ENCODE measurements around the gene ATP9B. TPM values are rescaled to one million over a fixed set of nuclear protein-coding genes. Genes with fewer than 3 reads are reported as not detected.

Gene ATP9B
- total RNA-seq, 1 donor from 2014 or later: 43.9 TPM

GRCh38 chr18:79344208-79344581 is 275.0 kb downstream of the ATP9B start:
- Histone ChIP-seq H3K4me1 (no peaks in the 10 kb centered on the region), H3K27ac (no peak overlapping the region), H3K36me3 (peaks cover 47% of the 10 kb centered on the region), H3K9me3 (no peaks in the 10 kb centered on the region), H3K27me3 (no peaks in the 10 kb centered on the region), H3K4me3 (no peak overlapping the region)
- peak; percentile 11 for ATAC-seq
- TF ChIP-seq CTCF (IDR thresholded peaks at IDR 0.05): no peak
- no peak for DNase-seq
- intact Hi-C loops (cut with DNase I): no loop called here

GRCh38 chr18:79345366-79345765 is 276.2 kb downstream of the ATP9B start:
- ATAC-seq (no peak), DNase-seq (no peak)
- TF ChIP-seq CTCF (IDR thresholded peaks at IDR 0.05): no peak
- Histone ChIP-seq H3K4me1 (no peaks in the 10 kb centered on the region), H3K9me3 (no peaks in the 10 kb centered on the region), H3K27me3 (no peaks in the 10 kb centered on the region), H3K4me3 (no peak overlapping the region), H3K36me3 (peaks cover 53% of the 10 kb centered on the region), H3K27ac (no peak overlapping the region)
- intact Hi-C loops (cut with DNase I): no loop called here

GRCh38 chr18:79345981-79346380 is 276.8 kb downstream of the ATP9B start:
- intact Hi-C loops (cut with DNase I): no loop called here
- Histone ChIP-seq H3K27ac (no peak overlapping the region), H3K4me3 (no peak overlapping the region), H3K27me3 (no peaks in the 10 kb centered on the region), H3K4me1 (no peaks in the 10 kb centered on the region), H3K36me3 (peaks cover 56% of the 10 kb centered on the region), H3K9me3 (no peaks in the 10 kb centered on the region)
- ATAC-seq (peak; percentile 9), DNase-seq (no peak)
- no peak for TF ChIP-seq CTCF (IDR thresholded peaks at IDR 0.05)

- Histone ChIP-seq H3K9me3 (no peaks in the 10 kb centered on the region), H3K27ac (no peak overlapping the region), H3K36me3 (peaks cover 61% of the 10 kb centered on the region), H3K27me3 (no peaks in the 10 kb centered on the region), H3K4me1 (no peaks in the 10 kb centered on the region), H3K4me3 (no peak overlapping the region)
- no peak for TF ChIP-seq CTCF (IDR thresholded peaks at IDR 0.05)
- intact Hi-C loops (cut with DNase I): no loop called here
- ATAC-seq (no peak), DNase-seq (no peak)
Measured at GRCh38 chr18:79348066-79348465, 278.9 kb downstream of the ATP9B start.

GRCh38 chr18:79352432-79352831 is 283.2 kb downstream of the ATP9B start:
- no peak overlapping the region for H3K27ac ChIP-seq
- no peaks in the 10 kb centered on the region for H3K27me3 ChIP-seq
- intact Hi-C loops (cut with DNase I): no loop called here
- H3K36me3 ChIP-seq: peaks cover 27% of the 10 kb centered on the region
- no peak for ATAC-seq
- H3K4me1 ChIP-seq: no peaks in the 10 kb centered on the region
- no peaks in the 10 kb centered on the region for H3K9me3 ChIP-seq
- no peak for TF ChIP-seq CTCF (IDR thresholded peaks at IDR 0.05)
- no peak overlapping the region for H3K4me3 ChIP-seq
- DNase-seq: no peak

- ATAC-seq (no peak), DNase-seq (no peak)
Measured at GRCh38 chr18:79353267-79353666, 284.1 kb downstream of the ATP9B start.

More at GRCh38 chr18:79353267-79353666, 284.1 kb downstream of the ATP9B start:
- Histone ChIP-seq H3K9me3 (no peaks in the 10 kb centered on the region), H3K4me3 (no peak overlapping the region), H3K27ac (no peak overlapping the region), H3K36me3 (peaks cover 19% of the 10 kb centered on the region), H3K27me3 (no peaks in the 10 kb centered on the region), H3K4me1 (no peaks in the 10 kb centered on the region)
- intact Hi-C loops (cut with DNase I): no loop called here
- TF ChIP-seq CTCF (IDR thresholded peaks at IDR 0.05): no peak

Data from upper lobe of right lung (tissue), 1 donor.